Dendritic cell treated with granulocyte-macrophage colony-stimulating factor and Interleukin-4, amounts not matched to agents 40 ng/mL and 50 ng/mL, for 4 days (primary cell): Measurements from ENCODE around the gene SETBP1.

Experiments used
- H3K27ac Mint-ChIP-seq: one replicate; pipeline ENCODE4 v1.8.0; 2022; ENCODE audit warnings: mild to moderate bottlenecking, mixed read lengths
- H3K27me3 Mint-ChIP-seq: one replicate; pipeline ENCODE4 v1.8.0; 2022; ENCODE audit warnings: mild to moderate bottlenecking, mixed read lengths
- H3K36me3 Mint-ChIP-seq: one replicate; pipeline ENCODE4 v1.8.0; 2022; ENCODE audit warnings: low read depth, mixed read lengths
- H3K4me1 Mint-ChIP-seq: one replicate; pipeline ENCODE4 v1.8.0; 2022; ENCODE audit warnings: low read depth, mixed read lengths
- H3K4me3 Mint-ChIP-seq: one replicate; pipeline ENCODE4 v1.8.0; 2022; ENCODE audit warnings: mild to moderate bottlenecking, moderate library complexity, mixed read lengths
- H3K9me3 Mint-ChIP-seq: one replicate; pipeline ENCODE4 v1.8.0; 2022; ENCODE audit warnings: mixed read lengths
- intact Hi-C: fragments of 100-400 bp; cut with micrococcal nuclease; formaldehyde crosslinking; loops from one replicate; pipeline ENCODE4 v1.15.0; 2022

Gene SETBP1

DNA sequence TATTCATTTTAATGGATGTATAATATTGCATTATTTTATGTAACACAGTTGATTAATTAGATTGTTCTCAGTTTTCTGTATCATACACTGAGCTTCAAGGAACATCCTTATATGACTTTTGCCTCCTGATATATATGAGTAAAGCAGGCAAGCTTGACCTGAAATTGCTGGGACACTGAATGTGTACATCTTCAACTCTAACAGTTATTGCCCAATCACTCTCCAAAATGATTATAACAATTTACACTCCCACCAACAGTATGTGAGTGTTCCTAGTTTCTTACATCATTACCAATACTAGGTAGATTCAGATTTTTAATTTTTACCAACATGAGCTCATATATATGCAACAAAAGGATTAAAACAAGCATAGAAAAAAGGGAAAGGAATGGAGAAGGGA is 379.4 kb downstream of the SETBP1 start:
- H3K4me3 Mint-ChIP-seq: no peak overlapping the region
- no peaks in the 10 kb centered on the region for H3K36me3 Mint-ChIP-seq
- no peak overlapping the region for H3K27ac Mint-ChIP-seq
- no peaks in the 10 kb centered on the region for H3K27me3 Mint-ChIP-seq
- intact Hi-C loops: no loop called here
- no peaks in the 10 kb centered on the region for H3K9me3 Mint-ChIP-seq
- peaks cover 13% of the 10 kb centered on the region for H3K4me1 Mint-ChIP-seq

DNA sequence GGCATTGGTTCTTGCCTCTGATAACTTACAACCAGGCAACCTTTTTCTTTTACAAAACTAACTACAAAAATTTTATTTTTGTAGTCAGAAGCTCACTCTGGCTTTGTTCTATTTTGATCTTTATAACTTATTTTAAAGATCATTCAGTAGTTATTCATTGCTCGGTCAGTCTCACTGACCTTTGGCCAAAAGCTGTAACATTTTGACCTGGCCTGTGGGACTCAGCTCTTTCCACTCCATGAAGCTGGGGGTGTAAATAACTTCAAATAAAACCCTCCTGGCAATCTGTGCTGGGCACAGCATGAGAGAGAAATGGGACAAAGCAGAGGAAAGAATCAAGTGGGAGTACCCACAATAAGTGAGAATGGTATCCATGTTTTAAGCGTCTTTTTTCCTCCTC is 380.7 kb downstream of the SETBP1 start:
- intact Hi-C loops: no loop called here
- H3K27me3 Mint-ChIP-seq: no peaks in the 10 kb centered on the region
- H3K4me3 Mint-ChIP-seq: no peak overlapping the region
- no peaks in the 10 kb centered on the region for H3K36me3 Mint-ChIP-seq
- no peak overlapping the region for H3K27ac Mint-ChIP-seq
- peaks cover 21% of the 10 kb centered on the region for H3K4me1 Mint-ChIP-seq
- H3K9me3 Mint-ChIP-seq: no peaks in the 10 kb centered on the region

DNA sequence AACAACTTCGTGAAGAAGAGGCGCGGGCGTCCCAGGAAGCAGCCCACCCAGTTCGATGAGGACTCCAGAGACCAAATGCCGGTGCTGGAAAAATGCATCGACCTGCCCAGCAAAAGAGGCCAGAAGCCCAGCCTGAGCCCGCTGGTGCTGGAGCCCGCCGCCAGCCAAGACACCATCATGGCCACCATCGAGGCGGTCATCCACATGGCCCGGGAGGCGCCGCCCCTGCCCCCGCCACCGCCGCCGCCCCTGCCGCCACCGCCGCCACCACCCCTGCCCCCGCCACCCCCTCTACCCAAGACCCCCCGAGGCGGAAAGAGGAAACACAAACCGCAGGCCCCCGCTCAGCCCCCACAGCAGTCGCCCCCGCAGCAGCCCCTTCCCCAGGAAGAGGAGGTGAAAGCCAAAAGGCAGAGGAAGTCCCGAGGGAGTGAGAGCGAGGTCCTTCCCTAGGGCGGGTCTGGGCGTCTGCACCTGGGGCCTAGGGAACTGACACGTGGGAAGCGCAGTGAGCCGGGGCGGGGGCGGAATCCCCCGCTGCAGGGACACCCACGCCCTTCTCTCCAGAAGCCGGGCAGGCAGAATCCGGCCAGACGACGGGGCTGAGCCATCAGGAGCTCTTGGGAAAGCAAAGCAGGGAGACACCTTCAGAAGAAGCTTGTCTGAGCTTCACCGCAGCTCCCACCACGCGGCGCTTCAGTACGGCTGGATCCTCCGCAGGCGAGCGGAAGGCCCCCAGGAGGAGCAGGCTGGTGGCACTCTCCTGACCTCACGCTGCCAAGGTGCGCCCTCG is 382.8 kb downstream of the SETBP1 start:
- no peak overlapping the region for H3K4me3 Mint-ChIP-seq
- H3K27ac Mint-ChIP-seq: no peak overlapping the region
- H3K27me3 Mint-ChIP-seq: no peaks in the 10 kb centered on the region
- intact Hi-C loops: no loop called here
- no peaks in the 10 kb centered on the region for H3K36me3 Mint-ChIP-seq
- no peaks in the 10 kb centered on the region for H3K9me3 Mint-ChIP-seq
- H3K4me1 Mint-ChIP-seq: peaks cover 34% of the 10 kb centered on the region

DNA sequence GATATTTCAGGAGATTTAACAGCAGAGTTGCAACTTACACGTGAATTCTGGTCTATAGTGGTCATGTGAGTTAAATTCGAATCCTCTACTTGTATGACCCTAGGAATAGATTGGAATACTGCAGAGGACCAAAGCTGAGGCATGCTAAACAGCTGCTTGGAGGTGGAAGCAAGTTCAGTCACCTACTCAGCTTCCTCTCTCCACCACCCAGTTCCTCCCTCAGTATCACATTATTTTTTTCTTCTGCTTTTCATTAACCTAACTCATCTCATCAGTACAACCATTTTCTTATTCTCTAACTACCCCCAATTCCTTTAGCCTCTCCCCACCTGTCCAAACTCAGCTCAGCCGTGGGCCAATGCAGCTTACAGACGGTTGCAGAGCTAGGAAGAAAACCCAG is 385.5 kb downstream of the SETBP1 start:
- Mint-ChIP-seq H3K27ac (no peak overlapping the region), H3K27me3 (no peaks in the 10 kb centered on the region), H3K36me3 (no peaks in the 10 kb centered on the region), H3K4me1 (peaks cover 25% of the 10 kb centered on the region), H3K4me3 (no peak overlapping the region), H3K9me3 (no peaks in the 10 kb centered on the region)
- intact Hi-C loops: no loop called here

DNA sequence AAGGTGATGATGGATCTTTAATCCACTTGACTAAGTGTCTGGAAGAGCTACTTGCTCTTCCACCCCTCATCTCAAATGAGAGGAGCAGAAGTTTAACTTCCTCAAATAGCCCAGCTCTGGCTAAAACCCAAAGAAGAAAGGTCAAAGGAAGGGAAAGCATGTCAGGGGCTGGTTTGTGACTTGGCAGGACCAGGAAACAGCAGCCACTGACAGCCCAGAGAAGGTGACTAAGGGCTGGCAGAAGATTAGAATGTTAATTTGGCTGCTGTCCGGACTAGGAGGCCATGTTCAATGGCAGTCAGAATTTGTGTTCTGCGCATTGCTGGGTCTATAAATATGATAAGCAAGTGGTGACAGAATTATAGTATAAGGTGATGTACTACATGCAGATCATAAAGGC is 386.2 kb downstream of the SETBP1 start:
- no peaks in the 10 kb centered on the region for H3K27me3 Mint-ChIP-seq
- intact Hi-C loops: no loop called here
- H3K27ac Mint-ChIP-seq: peak overlapping the region; percentile 32
- no peak overlapping the region for H3K4me3 Mint-ChIP-seq
- H3K4me1 Mint-ChIP-seq: peaks cover 31% of the 10 kb centered on the region
- no peaks in the 10 kb centered on the region for H3K9me3 Mint-ChIP-seq
- no peaks in the 10 kb centered on the region for H3K36me3 Mint-ChIP-seq

DNA sequence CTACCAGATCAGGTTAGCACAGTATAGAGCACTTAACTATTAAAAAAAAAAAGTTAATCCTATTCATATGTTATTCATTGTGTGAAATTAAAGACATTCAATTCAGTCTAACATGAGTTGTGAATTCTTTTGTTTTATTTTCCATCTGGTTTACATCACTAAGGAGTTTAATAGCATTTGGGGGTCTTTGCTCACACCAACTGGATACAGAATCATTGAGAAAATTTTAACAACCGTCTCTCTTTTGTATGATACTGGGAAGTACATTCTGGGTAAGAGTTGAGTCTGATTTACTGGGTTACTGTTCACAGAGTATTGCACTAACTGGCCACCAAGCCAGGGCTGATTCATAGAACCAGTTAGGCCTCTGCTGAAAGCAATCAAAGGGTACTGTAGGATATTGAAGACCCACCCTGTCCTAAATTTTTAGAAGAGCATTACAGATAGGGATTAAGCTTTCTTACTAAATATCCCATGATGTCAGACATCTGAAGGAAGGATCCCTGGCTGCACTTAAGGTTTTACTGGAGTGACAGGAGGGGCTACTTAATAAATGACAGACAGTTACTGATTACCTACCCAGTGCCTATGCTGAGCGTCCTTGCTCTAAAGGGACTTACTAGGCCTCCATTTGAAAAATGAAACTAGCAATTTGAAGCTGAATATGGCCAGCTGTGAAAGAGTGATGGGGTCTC is 387.9 kb downstream of the SETBP1 start:
- Mint-ChIP-seq H3K27me3 (no peaks in the 10 kb centered on the region), H3K4me1 (peaks cover 42% of the 10 kb centered on the region), H3K4me3 (no peak overlapping the region), H3K9me3 (no peaks in the 10 kb centered on the region), H3K36me3 (no peaks in the 10 kb centered on the region), H3K27ac (no peak overlapping the region)
- intact Hi-C loops: no loop called here

DNA sequence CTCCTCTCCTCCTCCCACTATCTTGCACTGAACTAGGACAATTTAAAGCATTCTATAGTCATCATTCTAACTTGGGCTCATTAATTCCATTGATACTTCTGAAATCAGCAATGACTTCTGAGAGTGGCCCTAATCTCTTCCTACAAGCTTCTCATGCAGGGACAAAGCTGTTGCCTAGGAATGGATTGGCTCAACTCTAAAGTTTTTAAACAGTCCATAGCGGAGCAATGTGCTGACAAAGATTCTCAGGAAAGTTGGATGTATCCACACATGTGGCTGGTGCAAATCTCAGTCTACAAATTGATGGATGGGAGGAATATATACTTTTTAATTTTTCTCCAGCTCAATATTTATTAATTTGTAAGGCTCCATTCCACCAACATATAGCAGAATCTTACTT is 388.9 kb downstream of the SETBP1 start:
- Mint-ChIP-seq H3K27me3 (no peaks in the 10 kb centered on the region), H3K27ac (no peak overlapping the region), H3K4me3 (no peak overlapping the region), H3K9me3 (no peaks in the 10 kb centered on the region), H3K36me3 (no peaks in the 10 kb centered on the region), H3K4me1 (peaks cover 49% of the 10 kb centered on the region)
- intact Hi-C loops: no loop called here

DNA sequence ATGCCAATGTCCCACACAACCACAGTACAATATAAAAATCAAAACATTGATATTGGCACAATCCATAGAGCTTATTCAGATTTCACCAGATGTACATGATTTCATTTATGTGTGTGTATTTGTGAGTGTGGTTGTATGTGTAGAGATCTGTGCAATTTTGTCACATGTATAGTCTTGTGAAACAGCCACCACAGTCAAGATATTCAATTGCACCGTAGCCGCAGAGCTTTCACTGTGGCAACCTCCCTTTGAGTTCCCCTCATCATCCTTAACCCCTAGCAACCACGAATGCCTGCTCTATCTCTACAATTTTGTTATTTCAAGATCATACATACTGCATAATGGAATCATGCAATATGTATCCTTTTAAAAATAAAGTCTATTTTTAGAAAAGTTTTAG is 391.3 kb downstream of the SETBP1 start:
- intact Hi-C loops: no loop called here
- Mint-ChIP-seq H3K27ac (no peak overlapping the region), H3K36me3 (no peaks in the 10 kb centered on the region), H3K9me3 (no peaks in the 10 kb centered on the region), H3K27me3 (no peaks in the 10 kb centered on the region), H3K4me1 (peaks cover 35% of the 10 kb centered on the region), H3K4me3 (no peak overlapping the region)

DNA sequence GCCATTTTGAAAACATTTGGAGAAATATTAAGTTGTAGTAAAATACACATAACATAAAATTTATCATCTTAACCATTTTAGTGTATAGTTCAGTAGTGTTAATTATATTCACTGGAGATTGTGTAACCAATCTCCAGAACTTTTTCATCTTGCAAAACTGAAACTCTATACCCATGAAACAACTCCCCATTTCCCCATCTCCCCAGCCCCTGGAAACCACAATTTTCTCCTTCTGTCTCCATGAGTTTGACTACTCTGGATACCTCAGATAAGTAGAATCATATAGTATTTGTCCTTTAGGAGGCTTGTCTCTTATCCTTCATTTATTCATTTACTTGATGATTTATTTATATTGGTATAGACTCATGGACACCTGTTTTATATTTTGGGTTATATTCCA is 392.9 kb downstream of the SETBP1 start:
- Mint-ChIP-seq H3K36me3 (no peaks in the 10 kb centered on the region), H3K4me1 (peaks cover 28% of the 10 kb centered on the region), H3K9me3 (no peaks in the 10 kb centered on the region), H3K4me3 (no peak overlapping the region), H3K27ac (no peak overlapping the region), H3K27me3 (no peaks in the 10 kb centered on the region)
- intact Hi-C loops: no loop called here

DNA sequence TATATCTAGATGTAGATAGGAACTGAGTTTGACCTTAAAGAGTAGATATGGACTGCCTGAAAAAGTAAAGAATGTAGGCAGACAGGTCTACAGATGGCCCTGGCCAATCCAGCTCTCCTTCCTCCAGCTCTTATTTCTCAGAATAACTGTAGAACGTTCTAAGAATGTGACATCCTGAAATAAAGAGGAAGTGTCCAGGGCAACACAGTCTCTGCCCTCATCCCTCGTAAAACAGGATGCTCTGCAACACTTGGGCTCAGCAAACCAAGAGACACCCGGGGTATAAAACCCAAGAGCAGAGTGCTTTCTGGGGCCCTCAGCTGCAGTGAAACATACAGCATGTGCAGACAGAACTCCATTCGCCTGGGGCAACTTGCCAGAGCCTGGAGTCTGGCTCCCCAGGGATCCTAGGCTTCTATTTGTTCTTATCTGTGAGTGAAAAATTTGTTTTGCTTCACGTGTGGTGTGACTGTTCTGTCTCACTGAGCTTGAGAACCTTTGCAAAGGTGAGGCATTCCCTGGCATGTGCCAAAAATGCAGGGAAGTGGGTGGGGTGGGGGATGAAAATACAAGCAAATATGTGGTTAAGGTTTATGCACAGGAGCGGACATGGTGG is 401.0 kb downstream of the SETBP1 start:
- Mint-ChIP-seq H3K36me3 (peaks cover 7% of the 10 kb centered on the region), H3K4me3 (no peak overlapping the region), H3K27me3 (peaks cover 2% of the 10 kb centered on the region), H3K4me1 (peaks cover 16% of the 10 kb centered on the region), H3K27ac (no peak overlapping the region), H3K9me3 (peaks cover 26% of the 10 kb centered on the region)
- intact Hi-C loops: no loop called here

DNA sequence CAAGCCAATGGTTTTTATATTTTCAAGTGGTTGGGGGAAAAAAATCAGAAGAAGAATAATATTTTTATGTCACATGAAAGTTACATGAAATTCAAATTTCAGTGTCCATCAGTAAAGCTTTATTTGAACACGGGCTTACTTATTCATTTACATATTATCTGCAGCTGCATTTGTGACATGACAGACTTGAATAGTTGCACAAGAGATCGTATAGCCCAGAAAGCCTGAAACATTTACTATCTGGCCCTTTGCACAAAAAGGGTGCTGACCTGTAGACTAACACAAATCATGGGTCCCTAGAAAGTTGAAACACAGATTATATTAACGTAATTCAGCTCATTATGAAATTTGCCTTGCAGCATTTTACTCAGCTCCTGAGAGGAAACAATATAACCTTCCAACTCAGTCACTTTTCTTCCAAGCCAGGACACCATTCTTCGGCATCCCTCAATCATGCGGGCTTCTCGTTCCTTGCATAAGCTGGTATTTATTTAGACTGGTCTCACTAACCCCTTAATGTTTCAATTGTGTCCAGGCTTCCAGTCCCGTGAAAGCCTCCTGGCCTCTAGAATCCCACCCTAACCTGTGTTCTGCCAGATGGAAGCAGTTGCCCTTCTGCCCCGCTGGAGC is 402.7 kb downstream of the SETBP1 start:
- H3K4me3 Mint-ChIP-seq: no peak overlapping the region
- peaks cover 7% of the 10 kb centered on the region for H3K36me3 Mint-ChIP-seq
- H3K27me3 Mint-ChIP-seq: peaks cover 2% of the 10 kb centered on the region
- peaks cover 16% of the 10 kb centered on the region for H3K4me1 Mint-ChIP-seq
- H3K9me3 Mint-ChIP-seq: peaks cover 26% of the 10 kb centered on the region
- intact Hi-C loops: no loop called here
- H3K27ac Mint-ChIP-seq: no peak overlapping the region

DNA sequence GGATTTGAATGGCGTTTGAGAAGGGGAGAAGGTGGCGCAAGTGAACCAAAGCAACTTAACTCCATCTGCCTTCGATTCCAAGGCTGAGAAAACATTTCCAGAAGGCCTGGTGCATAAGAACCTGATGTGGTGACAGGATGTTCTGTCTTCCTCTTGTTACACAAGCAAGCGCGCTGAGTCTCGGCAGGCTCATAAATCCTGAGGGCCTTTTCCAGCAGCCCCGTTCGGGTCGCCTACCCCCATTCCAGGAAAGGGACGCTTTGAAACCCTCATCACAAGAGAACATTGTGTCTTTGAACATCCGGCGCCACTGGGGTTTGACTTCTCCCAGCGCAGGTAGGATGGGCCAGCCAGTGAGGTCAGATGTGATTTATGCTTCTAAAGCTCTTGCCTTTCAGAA is 403.5 kb downstream of the SETBP1 start:
- peaks cover 26% of the 10 kb centered on the region for H3K9me3 Mint-ChIP-seq
- peaks cover 7% of the 10 kb centered on the region for H3K36me3 Mint-ChIP-seq
- H3K4me3 Mint-ChIP-seq: no peak overlapping the region
- H3K27ac Mint-ChIP-seq: no peak overlapping the region
- peaks cover 2% of the 10 kb centered on the region for H3K27me3 Mint-ChIP-seq
- H3K4me1 Mint-ChIP-seq: peaks cover 22% of the 10 kb centered on the region
- intact Hi-C loops: no loop called here

DNA sequence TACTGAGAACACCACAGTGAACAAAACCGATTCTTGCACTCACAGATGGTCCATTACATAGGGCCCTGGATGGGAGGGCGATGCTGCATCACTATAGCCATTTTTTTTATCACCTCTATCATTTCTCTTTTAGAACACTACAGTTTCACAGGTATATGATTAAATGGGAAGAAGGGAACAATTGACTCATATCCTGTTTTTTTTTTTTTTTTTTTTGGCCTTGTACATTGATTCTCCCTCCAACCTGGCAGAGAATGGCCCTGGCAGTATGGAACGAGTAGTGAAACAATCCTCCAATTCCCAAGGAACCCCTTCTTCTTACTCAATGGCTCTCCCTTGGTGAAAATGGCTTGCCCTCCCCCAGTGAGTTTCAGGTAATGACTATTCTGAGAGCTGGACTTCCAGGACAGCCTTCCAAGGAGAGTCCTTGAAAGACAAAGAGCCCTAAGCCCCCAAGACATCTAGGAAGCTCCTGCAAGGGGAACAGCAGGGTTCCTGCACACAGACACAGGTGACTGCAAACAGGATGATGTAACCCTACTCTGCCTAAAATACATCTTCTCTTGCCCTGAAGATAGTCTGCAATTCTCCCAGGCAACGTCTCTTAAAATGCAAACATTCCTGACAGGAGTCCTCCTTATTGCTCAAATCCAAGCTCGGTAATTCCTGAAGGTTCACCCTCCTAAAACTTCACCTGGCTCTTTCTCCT is 405.4 kb downstream of the SETBP1 start:
- intact Hi-C loops: no loop called here
- H3K36me3 Mint-ChIP-seq: peaks cover 7% of the 10 kb centered on the region
- no peak overlapping the region for H3K4me3 Mint-ChIP-seq
- H3K9me3 Mint-ChIP-seq: peaks cover 23% of the 10 kb centered on the region
- peaks cover 2% of the 10 kb centered on the region for H3K27me3 Mint-ChIP-seq
- H3K4me1 Mint-ChIP-seq: peaks cover 22% of the 10 kb centered on the region
- H3K27ac Mint-ChIP-seq: no peak overlapping the region
